Retina (tissue), 1 donor: Measurements from ENCODE around the gene KLHL1.

ENCODE experiments used
- DNase-seq: peaks from one replicate; pipeline ENCODE4 v3.0.0-alpha.2; 2016

KLHL1 gene

GRCh38 chr13:70014337-70014736, 93.9 kb downstream of the KLHL1 start:
- no peak for DNase-seq

GRCh38 chr13:69999875-70000274, 108.4 kb downstream of the KLHL1 start:
- DNase-seq = no peak

DNA sequence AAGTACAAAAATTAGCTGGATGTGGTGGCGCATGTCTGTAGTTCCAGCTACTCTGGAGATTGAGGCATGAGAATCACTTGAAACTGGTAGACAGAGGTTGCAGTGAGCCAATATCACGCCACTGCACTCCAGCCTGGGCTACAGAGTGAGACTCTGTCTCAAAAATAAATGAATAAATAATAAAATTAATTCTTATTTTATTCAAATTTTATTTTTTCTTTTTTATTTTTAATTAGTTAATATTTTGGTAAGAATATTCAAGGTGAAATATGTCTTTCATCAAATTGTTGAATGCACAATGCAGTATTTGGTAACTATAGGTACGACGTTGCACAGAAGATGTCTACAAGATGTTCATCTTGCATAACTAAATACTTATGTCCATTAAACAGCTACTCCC, 111.2 kb downstream of the KLHL1 start:
- no peak for DNase-seq

GRCh38 chr13:69980799-69981198, 127.5 kb downstream of the KLHL1 start:
- no peak for DNase-seq

DNA sequence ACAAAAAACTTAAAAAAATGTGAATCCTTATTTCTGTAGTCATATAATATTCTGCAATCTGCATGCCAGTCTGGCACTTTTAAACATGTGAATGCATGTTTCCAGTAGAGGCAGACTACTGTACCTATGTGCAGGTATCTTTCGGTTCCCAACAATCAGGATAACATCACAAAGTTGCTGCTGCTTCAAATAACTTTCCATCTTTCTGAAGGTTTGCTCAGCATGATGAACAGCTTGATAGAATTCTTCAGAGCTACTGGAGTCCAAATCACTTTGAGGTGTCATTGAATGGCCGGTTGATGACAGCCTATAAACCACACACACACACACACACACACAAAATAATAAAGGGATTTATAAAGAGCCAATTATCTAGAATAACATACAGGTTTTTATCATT, 132.8 kb downstream of the KLHL1 start:
- no peak for DNase-seq

GRCh38 chr13:69970520-69970919, 137.7 kb downstream of the KLHL1 start:
- no peak for DNase-seq

GRCh38 chr13:69959046-69959445, 149.2 kb downstream of the KLHL1 start:
- DNase-seq = no peak

DNA sequence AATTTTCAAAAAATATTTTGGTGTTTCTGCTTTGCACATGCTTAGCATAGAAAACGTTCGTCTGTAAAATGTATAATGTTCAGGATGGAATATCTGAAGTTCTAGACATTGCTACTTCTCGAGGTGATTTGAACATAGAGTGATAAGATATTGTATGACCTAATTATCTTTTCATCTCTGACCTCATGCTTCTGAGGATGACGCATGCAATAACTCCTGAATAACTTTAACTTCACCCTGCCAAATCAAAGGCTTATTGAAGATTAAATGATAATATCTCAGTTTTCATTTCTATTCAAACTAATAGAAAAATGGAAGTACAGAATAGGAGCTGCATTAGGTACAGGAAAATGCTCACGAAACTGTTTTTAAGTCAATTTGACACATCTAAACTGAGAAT, 151.4 kb downstream of the KLHL1 start:
- no peak for DNase-seq

GRCh38 chr13:69956349-69956748, 151.9 kb downstream of the KLHL1 start:
- no peak for DNase-seq

GRCh38 chr13:69955271-69955670, 153.0 kb downstream of the KLHL1 start:
- DNase-seq = no peak

- DNase-seq = no peak
Observed at GRCh38 chr13:69951412-69951811, 156.8 kb downstream of the KLHL1 start.

GRCh38 chr13:69950160-69950559, 158.1 kb downstream of the KLHL1 start:
- no peak for DNase-seq

- no peak for DNase-seq
Observed at GRCh38 chr13:69948016-69948415, 160.2 kb downstream of the KLHL1 start.

- DNase-seq = no peak
Observed at GRCh38 chr13:69947582-69947981, 160.7 kb downstream of the KLHL1 start.

- DNase-seq = no peak
Observed at GRCh38 chr13:69946511-69946910, 161.7 kb downstream of the KLHL1 start.

- no peak for DNase-seq
Observed at GRCh38 chr13:69935043-69935442, 173.2 kb downstream of the KLHL1 start.

DNA sequence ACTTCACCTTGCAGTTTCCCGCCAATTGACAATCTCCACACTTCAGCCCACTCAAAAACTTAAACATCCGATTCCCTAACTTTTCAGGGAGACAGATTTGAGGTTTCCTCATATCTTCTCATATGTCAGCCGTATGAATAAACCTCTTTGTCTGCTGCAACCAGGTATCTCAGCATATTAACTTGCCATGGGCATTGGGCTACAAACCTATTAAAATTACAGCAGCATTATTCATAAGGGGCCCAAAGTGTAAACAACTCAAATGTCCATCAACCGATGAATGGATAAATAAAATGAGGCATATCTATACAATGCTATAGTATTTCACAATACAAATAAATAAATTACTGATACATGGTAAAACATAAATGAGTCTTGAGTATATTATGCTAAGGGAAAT, 180.0 kb downstream of the KLHL1 start:
- no peak for DNase-seq

DNA sequence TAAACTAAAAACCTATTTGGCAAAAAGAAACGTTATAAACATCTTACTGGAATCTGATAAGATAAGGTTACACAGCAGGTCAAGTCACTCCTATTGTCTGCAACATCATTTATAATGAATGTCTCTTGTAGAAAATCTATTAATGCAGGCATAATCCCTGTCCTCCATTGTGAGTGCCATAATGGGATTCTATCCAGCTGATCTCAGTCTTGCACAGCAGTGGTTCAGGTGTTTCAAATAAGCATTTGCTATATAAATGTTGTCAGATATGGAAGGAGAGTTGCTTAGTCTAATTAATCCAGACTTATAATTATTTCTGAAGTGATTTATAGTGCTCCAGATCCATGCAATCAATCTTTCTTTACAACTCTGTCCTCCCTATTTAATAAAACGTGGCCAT, 187.1 kb downstream of the KLHL1 start:
- peak; percentile 22 for DNase-seq

GRCh38 chr13:69912630-69913029, 195.6 kb downstream of the KLHL1 start:
- DNase-seq = no peak

- no peak for DNase-seq
Observed at GRCh38 chr13:69910800-69911199, 197.5 kb downstream of the KLHL1 start.

- DNase-seq = no peak
Observed at GRCh38 chr13:69904784-69905183, 203.5 kb downstream of the KLHL1 start.

DNA sequence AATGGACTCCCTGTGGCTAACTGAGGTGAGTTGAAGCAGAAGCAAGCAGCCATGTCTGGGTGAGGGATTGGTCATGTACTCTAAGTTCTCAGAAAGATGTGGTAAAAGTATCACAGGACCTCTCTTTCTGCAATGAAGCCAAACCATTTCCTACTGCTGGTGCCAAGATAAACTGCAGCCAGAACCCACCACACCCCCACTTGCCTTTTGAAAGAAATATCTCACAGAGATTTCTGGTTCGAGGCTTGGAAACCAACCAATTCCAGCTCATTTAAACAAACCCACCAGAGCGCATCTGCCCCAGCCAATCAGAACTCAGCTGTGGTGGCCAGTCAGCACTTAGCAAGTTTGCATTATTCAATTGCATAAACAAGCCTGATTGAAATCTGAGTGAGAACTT, 205.2 kb downstream of the KLHL1 start:
- DNase-seq = no peak

DNA sequence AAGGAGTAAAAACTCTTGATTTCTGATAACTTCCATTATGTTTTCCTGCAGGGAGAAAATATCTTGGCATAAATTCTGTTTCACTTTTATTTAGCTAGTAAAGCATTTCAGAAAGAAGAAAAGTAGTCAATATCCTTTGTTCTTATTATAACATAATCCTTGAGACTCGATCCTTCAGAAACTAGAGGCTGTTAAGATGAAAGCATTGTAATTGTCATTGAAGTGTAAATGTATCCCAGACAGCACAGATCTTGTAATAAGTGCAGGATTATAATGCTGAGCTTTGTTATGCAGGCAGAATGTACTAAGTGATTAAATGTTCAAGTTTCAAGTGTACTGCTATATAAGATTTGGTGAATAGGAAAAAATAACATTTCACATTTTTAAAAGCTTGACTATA, 225.8 kb downstream of the KLHL1 start:
- no peak for DNase-seq

GRCh38 chr13:69879936-69880335, 228.3 kb downstream of the KLHL1 start:
- no peak for DNase-seq

DNA sequence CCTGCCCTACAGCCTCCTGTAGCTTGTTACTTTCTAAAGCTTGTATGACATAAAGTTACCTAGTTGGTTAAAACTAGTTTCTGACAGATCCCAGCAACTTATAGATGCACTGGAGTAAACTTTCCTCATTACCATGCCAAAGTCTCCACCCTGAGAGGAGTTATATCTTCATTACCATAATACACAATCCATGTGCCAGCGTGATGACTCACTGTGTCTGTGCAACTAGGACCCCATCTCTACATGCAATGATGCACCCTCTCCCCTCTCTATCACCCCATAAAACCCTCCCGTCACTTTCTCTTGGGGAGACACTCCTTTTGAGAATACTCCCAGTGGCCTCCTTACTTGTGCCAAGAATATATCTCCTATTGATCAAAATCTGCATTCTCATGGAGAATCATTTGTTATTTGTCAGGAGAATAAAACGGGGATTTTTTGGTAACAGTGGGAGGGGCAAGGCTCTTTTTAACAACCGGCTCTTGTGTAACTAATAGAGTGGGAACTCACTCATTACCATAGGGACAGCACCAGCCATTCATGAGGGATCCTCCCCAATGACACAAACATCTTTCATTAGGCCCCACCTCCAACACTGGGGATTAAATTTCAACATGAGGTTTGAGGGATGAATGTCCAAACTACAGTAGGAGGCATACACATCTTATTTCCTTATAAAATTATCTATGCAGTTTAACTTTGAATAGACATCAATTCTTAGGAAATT, 235.8 kb downstream of the KLHL1 start:
- no peak for DNase-seq
